Tibial artery (tissue), 4 donors: Measurements from ENCODE around the gene ABLIM2.

Experiments used
- DNase-seq, 2 donors: peaks; one replicate each; pipeline ENCODE4 v3.0.0-alpha.2; 2019
- H3K27ac ChIP-seq, 2 donors: fragments of 200-600 bp; sonication (generic) in 1 of 2; 1 replicate in 1 of 2; 2 replicates in 1 of 2; pipeline ENCODE4 v1.5.1; 2018 to 2019; ENCODE audit warnings: mild to moderate bottlenecking in 1 of 2
- H3K27me3 ChIP-seq, 2 donors: fragments of 200-600 bp; sonication (generic) in 1 of 2; one replicate each; pipeline versions ENCODE4 v1.5.1 to v1.6.0; 2016 to 2019
- H3K36me3 ChIP-seq, 3 donors: fragments of 200-600 bp; sonication (generic) in 2 of 3; one replicate each; pipeline ENCODE4 v1.5.1; 2016 to 2019; ENCODE audit warnings: mild to moderate bottlenecking in 2 of 3
- H3K4me1 ChIP-seq, 4 donors: fragments of 200-600 bp; sonication (generic) in 2 of 4; 1 replicate in 3 of 4; 2 replicates in 1 of 4; pipeline ENCODE4 v1.5.1; 2016 to 2019
- H3K4me3 ChIP-seq, 2 donors: fragments of 200-600 bp; sonication (generic) in 1 of 2; 1 replicate in 1 of 2; 2 replicates in 1 of 2; pipeline ENCODE4 v1.5.1; 2018 to 2019; ENCODE audit warnings: mild to moderate bottlenecking in 2 of 2
- H3K9me3 ChIP-seq, 3 donors: fragments of 200-600 bp; sonication (generic) in 1 of 3; one replicate each; pipeline ENCODE4 v1.5.1; 2016 to 2019
- intact Hi-C: fragments of 100-400 bp; cut with DNase I; formaldehyde crosslinking; loops from one replicate; pipeline ENCODE4 v1.15.0; 2023; ENCODE audit warnings: low total_unique reads
- TF ChIP-seq, protein P1 (sequence below), 2 experiments: fragments of 200-600 bp in 1 of 2; fragments of 450-650 bp in 1 of 2; IDR thresholded peaks; one replicate each; pipeline ENCODE4 v1.5.1; 2017 to 2019; ENCODE audit warnings: antibody characterized with exemption in 2 of 2, mild to moderate bottlenecking in 1 of 2, moderate library complexity in 1 of 2

ABLIM2 gene

DNA sequence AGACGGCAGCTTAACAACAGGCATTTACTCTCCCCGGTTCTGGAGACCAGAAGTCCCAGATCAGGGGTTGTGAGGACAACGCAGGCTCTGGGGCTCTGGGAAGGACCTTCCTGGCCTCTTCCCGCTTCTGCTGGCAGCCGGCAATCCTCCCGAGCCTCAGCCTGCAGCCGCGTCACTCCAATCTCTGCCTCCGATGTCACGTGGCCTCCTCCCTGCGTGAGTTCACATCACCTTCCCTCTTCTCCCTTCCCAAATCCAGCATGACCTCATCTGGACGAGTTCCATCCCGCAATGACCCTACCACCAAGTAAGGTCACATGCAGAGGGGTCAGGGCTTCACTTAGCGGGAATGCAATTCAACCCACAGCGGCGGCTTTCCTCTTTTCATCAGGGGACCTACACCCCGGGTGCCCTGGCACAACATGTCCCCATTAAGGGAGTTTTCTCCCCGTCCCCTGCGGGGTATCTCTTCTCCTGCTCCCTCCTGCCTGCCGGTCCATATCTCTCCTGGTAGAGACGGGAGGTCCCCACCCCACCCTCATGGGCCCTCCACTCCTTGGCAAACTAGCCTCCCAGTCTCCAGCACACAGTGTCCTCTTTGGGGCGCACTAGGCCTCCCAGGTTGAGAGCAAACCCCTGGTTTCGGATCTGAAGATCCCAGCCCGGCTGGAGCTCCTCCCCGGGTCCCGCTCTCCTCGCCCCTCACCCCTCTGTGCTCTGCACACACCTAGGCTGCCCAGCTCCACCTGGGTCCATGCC, 25.5 kb downstream of the ABLIM2 start:
- Histone ChIP-seq H3K27ac (no peak overlapping the region), H3K27me3 (no peaks in the 10 kb centered on the region), H3K4me3 (no peak overlapping the region), H3K9me3 (no peaks in the 10 kb centered on the region), H3K4me1 (no peaks in the 10 kb centered on the region), H3K36me3 (no peaks in the 10 kb centered on the region)
- intact Hi-C loops = no loop called here
- DNase-seq = no peak
- TF ChIP-seq, protein P1, sequence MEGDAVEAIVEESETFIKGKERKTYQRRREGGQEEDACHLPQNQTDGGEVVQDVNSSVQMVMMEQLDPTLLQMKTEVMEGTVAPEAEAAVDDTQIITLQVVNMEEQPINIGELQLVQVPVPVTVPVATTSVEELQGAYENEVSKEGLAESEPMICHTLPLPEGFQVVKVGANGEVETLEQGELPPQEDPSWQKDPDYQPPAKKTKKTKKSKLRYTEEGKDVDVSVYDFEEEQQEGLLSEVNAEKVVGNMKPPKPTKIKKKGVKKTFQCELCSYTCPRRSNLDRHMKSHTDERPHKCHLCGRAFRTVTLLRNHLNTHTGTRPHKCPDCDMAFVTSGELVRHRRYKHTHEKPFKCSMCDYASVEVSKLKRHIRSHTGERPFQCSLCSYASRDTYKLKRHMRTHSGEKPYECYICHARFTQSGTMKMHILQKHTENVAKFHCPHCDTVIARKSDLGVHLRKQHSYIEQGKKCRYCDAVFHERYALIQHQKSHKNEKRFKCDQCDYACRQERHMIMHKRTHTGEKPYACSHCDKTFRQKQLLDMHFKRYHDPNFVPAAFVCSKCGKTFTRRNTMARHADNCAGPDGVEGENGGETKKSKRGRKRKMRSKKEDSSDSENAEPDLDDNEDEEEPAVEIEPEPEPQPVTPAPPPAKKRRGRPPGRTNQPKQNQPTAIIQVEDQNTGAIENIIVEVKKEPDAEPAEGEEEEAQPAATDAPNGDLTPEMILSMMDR (IDR thresholded peaks at IDR 0.05) = no peak

DNA sequence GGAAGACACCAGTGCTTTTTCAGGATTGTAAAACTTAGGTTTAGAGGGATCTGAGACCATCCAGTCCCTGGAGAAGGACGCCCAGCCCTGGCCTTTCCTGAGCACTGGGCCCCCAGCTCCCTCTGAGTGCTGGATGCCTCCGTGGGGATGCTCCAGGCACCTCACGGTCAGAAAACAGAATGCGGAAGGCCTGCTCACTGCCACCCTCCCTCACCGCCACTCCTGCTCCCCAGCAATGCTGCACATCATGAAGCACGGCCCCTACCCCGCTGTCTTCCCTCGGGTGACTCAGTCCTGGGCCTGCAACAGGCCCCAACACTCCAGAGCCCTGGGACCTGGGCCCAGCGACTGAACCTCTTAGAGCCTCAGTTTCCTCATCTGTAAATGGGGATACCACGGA, 26.2 kb downstream of the ABLIM2 start:
- Histone ChIP-seq H3K27ac (no peak overlapping the region), H3K27me3 (no peaks in the 10 kb centered on the region), H3K4me3 (no peak overlapping the region), H3K36me3 (no peaks in the 10 kb centered on the region), H3K9me3 (no peaks in the 10 kb centered on the region), H3K4me1 (no peaks in the 10 kb centered on the region)
- intact Hi-C loops = no loop called here
- no peak for DNase-seq
- TF ChIP-seq, protein P1 (IDR thresholded peaks at IDR 0.05) = no peak

DNA sequence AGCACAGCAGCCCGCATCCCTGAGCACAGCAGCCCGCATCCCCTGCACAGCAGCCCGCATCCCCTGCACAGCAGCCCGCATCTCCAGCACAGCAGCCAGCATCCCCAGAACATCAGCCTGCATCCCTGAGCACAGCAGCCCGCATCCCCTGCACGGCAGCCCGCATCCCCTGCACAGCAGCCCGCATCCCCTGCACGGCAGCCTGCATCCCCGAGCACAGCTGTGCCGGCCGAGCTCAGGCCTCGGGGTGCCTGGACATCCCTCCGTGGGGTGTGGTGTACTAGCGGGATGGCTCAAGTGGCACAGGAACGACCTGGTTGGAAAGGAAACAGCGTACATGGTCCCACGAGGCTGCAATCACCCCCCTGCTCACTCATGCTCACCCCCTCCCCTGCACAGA, 26.8 kb downstream of the ABLIM2 start:
- Histone ChIP-seq H3K36me3 (no peaks in the 10 kb centered on the region), H3K27ac (no peak overlapping the region), H3K4me3 (no peak overlapping the region), H3K4me1 (no peaks in the 10 kb centered on the region), H3K9me3 (no peaks in the 10 kb centered on the region), H3K27me3 (no peaks in the 10 kb centered on the region)
- DNase-seq = no peak
- TF ChIP-seq, protein P1 (IDR thresholded peaks at IDR 0.05) = no peak
- intact Hi-C loops = no loop called here

DNA sequence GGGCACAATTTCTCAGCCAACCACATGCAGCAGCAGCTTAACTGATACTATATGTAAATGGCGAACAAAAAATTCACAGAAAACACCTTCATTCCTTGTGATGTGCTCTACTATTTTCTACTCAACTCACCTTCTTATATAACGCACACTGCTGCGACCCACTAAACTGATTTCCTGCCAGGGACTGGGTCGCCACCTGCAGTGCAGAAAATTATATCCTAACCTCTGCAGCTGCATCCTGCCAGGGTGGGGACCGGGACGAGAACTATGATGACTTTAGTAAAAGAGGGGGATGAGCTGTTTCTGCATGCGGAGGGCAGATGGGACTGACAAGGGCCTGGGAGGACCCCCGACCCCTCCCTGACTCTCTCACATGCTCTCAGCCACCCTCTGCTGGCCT, 27.4 kb downstream of the ABLIM2 start:
- Histone ChIP-seq H3K9me3 (no peaks in the 10 kb centered on the region), H3K27ac (no peak overlapping the region), H3K4me3 (no peak overlapping the region), H3K36me3 (no peaks in the 10 kb centered on the region), H3K4me1 (no peaks in the 10 kb centered on the region), H3K27me3 (no peaks in the 10 kb centered on the region)
- DNase-seq = no peak
- TF ChIP-seq, protein P1 (IDR thresholded peaks at IDR 0.05) = no peak
- intact Hi-C loops = no loop called here

DNA sequence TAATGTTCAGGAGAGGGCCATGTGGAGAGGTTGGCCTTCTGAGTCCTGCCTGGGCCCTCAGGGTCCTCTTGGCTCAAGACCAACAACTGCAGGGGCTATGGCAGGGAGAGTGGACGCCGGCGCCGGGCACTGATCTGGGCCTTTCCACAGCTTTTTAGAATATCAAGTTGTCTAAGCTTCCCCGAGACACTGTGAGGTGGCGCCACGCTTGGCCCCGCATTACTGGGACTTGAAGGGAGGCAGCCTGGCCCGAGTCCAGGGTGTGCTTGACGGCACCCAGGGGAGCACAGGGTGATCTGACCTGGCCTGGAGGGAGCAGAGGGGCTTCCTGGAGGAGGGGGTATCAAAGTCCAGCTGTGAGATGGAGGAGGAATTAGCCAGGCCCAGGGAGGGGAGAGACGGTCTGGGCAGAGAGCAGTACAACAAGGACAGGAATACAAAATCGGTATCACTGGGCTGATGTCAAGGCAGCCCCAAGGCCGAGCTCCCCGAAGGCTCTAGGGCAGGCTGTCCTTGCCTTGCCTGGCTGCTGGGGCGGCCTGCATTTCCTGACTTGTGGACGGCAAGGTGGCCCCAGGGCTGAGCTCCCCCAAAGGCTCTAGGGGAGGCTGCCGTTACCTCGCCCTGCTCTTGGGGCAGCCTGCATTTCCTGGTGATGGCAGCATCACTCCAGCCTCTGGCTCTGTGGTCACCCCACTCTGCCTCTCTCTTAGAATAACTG, 28.1 kb downstream of the ABLIM2 start:
- DNase-seq = no peak
- TF ChIP-seq, protein P1 (IDR thresholded peaks at IDR 0.05) = no peak
- Histone ChIP-seq H3K27me3 (no peaks in the 10 kb centered on the region), H3K36me3 (no peaks in the 10 kb centered on the region), H3K4me3 (no peak overlapping the region), H3K9me3 (no peaks in the 10 kb centered on the region), H3K4me1 (no peaks in the 10 kb centered on the region), H3K27ac (no peak overlapping the region)
- intact Hi-C loops = no loop called here
